SU-DHL-6 (cell line): Measurements from ENCODE around the gene KCNC1.

Experiments
- EZH2phosphoT487 ChIP-seq: fragments of 200-600 bp; sonication (generic), shearing (Covaris generic); conservative IDR thresholded peaks from 2 replicates; pipeline ENCODE4 v1.6.1; 2018; ENCODE audit warnings: mild to moderate bottlenecking, antibody characterized with exemption, low read length, moderate library complexity, mixed read lengths
- TF ChIP-seq, protein P1 (sequence below): fragments of 200-600 bp; sonication (generic); IDR thresholded peaks from one replicate; pipeline ENCODE4 v1.5.1; 2017; ENCODE audit warnings: antibody characterized with exemption, mild to moderate bottlenecking, low read length, moderate library complexity; ENCODE audit not compliant: insufficient read depth, poor library complexity, severe bottlenecking

DNA sequence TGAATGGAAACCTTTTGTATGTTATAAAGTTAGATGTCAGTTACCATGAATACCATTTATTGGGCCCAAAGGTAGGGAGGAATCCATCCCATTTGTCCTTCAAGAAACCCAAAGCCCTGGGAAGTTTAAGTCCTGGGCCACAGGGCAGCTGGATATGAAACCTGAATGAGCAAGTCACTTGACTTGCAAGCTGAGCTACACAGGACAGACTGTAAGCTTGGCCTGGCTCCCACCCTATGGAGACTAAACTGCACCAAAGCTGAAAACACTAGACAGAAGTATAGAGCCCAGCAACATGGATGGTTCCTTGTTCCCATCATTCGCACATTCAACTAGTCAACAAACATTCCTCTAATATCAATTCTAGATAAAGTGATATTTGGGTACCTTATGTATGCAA lies 71.3 kb downstream of the KCNC1 start:
- TF ChIP-seq, protein P1, sequence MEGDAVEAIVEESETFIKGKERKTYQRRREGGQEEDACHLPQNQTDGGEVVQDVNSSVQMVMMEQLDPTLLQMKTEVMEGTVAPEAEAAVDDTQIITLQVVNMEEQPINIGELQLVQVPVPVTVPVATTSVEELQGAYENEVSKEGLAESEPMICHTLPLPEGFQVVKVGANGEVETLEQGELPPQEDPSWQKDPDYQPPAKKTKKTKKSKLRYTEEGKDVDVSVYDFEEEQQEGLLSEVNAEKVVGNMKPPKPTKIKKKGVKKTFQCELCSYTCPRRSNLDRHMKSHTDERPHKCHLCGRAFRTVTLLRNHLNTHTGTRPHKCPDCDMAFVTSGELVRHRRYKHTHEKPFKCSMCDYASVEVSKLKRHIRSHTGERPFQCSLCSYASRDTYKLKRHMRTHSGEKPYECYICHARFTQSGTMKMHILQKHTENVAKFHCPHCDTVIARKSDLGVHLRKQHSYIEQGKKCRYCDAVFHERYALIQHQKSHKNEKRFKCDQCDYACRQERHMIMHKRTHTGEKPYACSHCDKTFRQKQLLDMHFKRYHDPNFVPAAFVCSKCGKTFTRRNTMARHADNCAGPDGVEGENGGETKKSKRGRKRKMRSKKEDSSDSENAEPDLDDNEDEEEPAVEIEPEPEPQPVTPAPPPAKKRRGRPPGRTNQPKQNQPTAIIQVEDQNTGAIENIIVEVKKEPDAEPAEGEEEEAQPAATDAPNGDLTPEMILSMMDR = no peak
- TF ChIP-seq EZH2phosphoT487 = no peak
